ENCODE data around the gene BSND.

The BSND gene

GRCh38 chr1:54980528-54981241 is 18.0 kb upstream of the BSND start, which contains the start of gene TMEM61:
TSS of gene TMEM61 (plus strand) at chr1:54980628. CDS start at chr1:54981066, 438 bp downstream.
- DNase-seq (ENCODE audit: low read depth) = no peak
- no peak for TF ChIP-seq CTCF (IDR thresholded peaks at IDR 0.05; ENCODE audit: control insufficient read depth, extremely low read depth, insufficient read depth)
- peak within 1 kb of the TSS; percentile 37 for H3K4me3 ChIP-seq (ENCODE audit: low read depth, low read length)

- H3K4me3 ChIP-seq (ENCODE audit: low read depth, low read length) = no peak overlapping the region
- no peak for TF ChIP-seq CTCF (IDR thresholded peaks at IDR 0.05; ENCODE audit: control insufficient read depth, extremely low read depth, insufficient read depth)
- DNase-seq (ENCODE audit: low read depth) = no peak
Measured at GRCh38 chr1:54981466-54981865, 17.3 kb upstream of the BSND start.

GRCh38 chr1:54982739-54983138 is 16.0 kb upstream of the BSND start:
- no peak overlapping the region for H3K4me3 ChIP-seq (ENCODE audit: low read depth, low read length)

GRCh38 chr1:54984131-54984842 is 14.4 kb upstream of the BSND start:
- no peak overlapping the region for H3K4me3 ChIP-seq (ENCODE audit: low read depth, low read length)
- DNase-seq (ENCODE audit: low read depth) = no peak
- TF ChIP-seq CTCF (IDR thresholded peaks at IDR 0.05; ENCODE audit: control insufficient read depth, extremely low read depth, insufficient read depth) = no peak

More at GRCh38 chr1:54982739-54983138, 16.0 kb upstream of the BSND start:
- 0 out of 2 replicates have a peak, but pooled peaks have one; percentile 13 for TF ChIP-seq CTCF (IDR thresholded peaks at IDR 0.05; ENCODE audit: control insufficient read depth, extremely low read depth, insufficient read depth)
- DNase-seq (ENCODE audit: low read depth) = no peak

GRCh38 chr1:54985556-54985955 is 13.2 kb upstream of the BSND start:
- DNase-seq (ENCODE audit: low read depth) = no peak
- no peak for TF ChIP-seq CTCF (IDR thresholded peaks at IDR 0.05; ENCODE audit: control insufficient read depth, extremely low read depth, insufficient read depth)
- H3K4me3 ChIP-seq (ENCODE audit: low read depth, low read length) = no peak overlapping the region

GRCh38 chr1:54986025-54986424 is 12.7 kb upstream of the BSND start:
- no peak for DNase-seq (ENCODE audit: low read depth)
- TF ChIP-seq CTCF (IDR thresholded peaks at IDR 0.05; ENCODE audit: control insufficient read depth, extremely low read depth, insufficient read depth) = no peak
- no peak overlapping the region for H3K4me3 ChIP-seq (ENCODE audit: low read depth, low read length)
